GM19240 (cell line): ENCODE results near the gene AK9.
"Not testable (repeated sequence)": the region's sequence is repeated elsewhere in the genome, so short reads cannot be mapped to it uniquely, and the experiment has no call there.

ENCODE experiments used
- DNase-seq: peaks from one replicate; pipeline ENCODE4 v3.0.0; 2011; ENCODE audit warnings: low spot score; ENCODE audit not compliant: insufficient read length

The AK9 gene

DNA sequence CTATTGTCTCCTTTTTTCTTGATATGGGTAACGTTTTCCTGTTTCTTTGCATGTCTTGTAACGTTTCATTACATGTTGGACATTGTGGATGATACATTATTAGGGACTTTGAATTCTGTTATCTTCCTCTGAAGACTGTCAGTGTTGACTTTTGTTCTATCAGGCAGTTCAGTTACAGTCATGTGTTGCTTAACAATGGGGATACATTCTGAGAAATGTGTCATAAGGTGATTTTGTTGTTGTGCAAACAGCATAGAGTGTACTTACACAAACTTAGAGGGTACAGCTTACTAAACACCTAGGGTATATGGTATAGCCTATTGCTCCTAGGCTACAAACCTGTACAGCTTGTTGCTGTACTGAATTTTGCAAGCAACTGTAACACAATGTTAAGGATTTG is 64.7 kb downstream of the AK9 start:
- no peak for DNase-seq

DNA sequence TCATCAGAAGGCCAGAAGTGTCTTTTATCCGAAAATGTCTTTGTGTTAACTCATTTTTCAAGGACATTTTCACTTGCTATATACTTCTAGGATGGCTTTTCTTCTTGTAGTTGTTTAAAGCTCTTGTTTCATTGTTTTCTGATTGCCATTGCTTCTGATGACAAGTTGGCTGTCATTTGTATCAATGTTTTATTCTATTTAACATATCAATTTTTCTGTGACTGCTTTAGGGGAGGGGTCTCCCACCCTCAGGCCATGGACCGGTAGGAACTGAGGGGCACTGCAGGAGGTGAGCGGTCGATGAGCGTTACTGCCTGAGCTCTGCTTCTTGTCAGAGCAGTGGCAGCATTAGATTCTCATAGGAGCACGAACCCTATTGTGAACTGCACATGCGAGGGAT is 65.8 kb downstream of the AK9 start:
- DNase-seq: no peak

GRCh38 chr6:109623288-109623687 is 67.7 kb downstream of the AK9 start:
- no peak for DNase-seq

- no peak for DNase-seq
Observed at GRCh38 chr6:109612268-109612667, 78.7 kb downstream of the AK9 start.

DNA sequence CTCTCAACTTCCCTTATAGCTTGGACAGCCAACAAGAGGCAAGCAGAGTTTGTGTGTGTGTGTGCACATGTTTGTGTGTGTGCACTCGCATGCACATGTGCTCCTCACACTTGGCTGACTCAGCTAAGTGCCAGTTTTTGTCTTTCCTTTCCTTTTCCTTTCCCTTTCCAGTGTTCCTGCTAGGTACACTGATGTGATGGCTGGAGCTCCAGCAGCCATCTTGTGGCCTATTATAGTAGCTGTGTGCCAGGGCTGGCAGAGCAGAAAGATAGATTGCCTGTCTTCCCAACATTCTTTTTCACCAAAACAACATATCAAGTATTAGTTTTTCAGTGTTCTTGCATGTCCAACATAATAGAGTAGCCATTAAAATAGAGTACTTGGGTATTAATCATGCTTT is 79.5 kb downstream of the AK9 start:
- no peak for DNase-seq

DNA sequence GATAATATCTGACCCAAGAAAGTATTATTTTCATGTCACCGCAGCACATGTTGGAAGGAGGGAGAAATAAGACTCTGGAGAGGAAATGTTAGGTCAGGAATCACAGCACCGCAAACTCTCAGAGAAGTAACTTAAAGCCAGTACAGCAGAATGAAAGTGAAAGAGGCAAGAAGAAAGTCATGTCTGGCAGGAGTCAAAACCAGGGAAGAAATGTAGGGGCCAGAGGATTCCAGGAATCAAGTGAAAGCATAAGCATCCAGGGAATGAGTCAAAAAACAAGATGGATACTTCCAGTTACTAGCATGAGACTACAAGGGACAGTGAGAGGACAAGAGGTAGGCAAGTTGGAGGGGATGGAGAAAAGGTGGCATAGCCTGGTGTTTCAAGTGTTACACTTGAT is 80.4 kb downstream of the AK9 start:
- DNase-seq: no peak

- no peak for DNase-seq
Observed at GRCh38 chr6:109609737-109610136, 81.3 kb downstream of the AK9 start.

DNA sequence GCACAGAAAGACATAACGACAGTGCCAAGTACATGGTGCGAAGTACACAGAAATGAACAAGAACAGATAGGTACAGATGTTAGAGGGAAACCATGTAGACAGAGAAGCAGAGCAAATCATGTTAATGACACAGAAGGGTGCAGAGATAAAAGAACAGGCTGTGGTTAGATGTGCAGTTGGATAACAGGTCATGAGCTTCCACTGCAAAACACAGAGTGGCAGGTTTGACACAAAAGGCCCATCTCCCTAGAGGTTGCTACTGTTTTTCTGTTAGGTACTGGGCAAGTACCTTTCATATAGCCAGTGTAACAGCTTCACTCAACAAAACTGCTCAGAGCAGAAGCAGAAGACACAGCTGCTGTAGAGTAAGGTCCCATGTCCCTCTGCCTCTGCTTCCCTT is 84.6 kb downstream of the AK9 start:
- DNase-seq: no peak

GRCh38 chr6:109595998-109596397 is 95.0 kb downstream of the AK9 start:
- no peak for DNase-seq

DNA sequence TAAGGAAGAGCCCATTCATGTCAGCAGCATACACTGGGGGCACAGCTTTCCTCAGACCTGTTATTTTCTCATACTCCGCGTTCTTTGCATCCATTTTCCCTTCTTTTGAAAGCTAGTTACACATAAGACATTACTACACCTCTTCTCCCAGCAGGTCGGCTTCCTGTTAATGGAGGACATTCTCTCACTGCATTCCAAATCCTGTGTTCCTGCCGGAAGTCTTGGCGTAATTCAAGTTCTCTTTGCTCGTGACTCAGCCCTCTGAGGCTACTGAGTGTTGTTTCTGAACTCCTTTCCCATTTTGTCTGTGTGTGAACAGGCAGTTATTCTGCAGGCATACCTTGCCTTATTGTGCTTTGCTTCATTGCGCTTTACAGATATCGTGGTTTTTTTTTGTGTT is 110.5 kb downstream of the AK9 start:
- DNase-seq: no peak

DNA sequence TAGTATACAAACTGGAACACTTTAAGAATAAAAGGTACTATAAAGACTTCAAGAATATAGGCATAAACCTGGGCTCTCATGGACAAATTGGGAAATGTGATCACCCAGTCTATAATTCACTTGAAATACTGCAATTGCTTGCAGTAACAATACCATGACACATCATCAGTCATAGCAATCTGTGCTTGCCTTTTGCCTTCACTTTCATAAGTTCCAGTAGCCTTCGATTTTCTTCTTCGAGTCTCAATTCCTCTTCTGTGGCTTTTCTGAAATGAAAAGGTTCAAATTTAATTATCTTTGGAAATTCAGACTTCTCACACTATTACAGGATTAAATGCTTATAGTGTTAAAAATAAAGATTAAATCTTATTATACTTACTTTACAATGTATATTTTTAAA is 111.6 kb downstream of the AK9 start:
- peak; percentile 21 for DNase-seq

GRCh38 chr6:109569901-109570300 is 121.1 kb downstream of the AK9 start:
- not testable (repeated sequence) for DNase-seq

DNA sequence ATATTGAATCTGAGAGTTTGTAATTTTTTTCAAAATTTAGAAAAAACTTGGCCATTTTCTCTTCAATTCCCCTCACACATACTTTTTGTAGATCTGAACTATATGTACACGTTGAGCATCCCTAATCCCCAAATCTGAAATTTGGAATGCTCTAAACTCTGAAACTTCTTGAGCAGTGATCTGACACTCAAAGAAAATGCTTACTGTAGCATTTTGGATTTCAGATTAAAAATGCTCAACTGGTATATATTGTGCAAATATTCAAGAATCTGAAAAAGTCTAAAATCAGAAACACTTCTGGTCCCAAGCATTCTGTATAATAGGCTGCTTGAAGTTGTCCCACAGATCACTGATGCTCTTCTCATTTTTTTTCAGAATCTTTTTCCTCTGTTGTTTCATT is 129.2 kb downstream of the AK9 start:
- no peak for DNase-seq

- DNase-seq: no peak
Observed at GRCh38 chr6:109531446-109531845, 159.6 kb downstream of the AK9 start.

GRCh38 chr6:109527989-109528388 is 163.0 kb downstream of the AK9 start:
- DNase-seq: no peak

- no peak for DNase-seq
Observed at GRCh38 chr6:109526905-109527628, 163.9 kb downstream of the AK9 start.

DNA sequence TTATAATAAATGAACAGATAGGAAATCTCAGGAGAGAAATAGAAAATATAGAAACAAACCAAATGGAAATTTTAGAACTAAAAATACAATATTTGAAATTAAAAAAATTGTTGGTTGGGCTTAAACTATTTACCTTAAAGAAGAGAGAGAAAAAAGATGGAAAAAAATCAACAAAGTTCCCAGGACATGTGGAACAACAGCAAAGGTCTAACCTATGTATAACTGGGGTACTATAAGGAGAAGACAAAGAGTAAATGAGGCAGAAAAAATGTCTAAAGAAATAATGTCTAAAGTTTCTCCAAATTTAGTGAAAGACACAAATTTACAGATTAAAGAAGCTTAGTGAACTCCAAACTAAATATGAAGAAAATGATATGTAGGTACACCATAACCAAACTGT is 166.9 kb downstream of the AK9 start:
- DNase-seq: no peak

DNA sequence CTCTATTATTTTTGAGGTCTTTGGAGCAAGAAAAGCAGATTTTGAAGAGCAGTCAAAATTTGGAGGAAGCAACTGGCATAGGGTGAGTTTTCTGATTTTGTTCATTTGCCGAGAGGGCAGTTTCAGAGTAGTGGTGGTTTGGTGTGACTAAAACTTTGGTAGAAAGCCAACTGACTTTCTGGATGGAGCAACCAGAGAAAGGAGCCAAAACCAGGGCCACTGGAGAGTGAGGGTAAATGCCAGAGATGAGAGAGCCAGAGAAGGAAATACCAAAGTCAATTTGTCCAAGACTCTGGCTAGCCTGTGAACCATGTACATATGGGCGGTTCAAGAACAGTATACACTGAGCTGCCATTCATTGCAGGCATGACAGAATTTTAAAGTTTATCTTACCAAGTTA is 167.5 kb downstream of the AK9 start:
- DNase-seq: no peak

GRCh38 chr6:109521080-109521479 is 169.9 kb downstream of the AK9 start:
- DNase-seq: no peak

DNA sequence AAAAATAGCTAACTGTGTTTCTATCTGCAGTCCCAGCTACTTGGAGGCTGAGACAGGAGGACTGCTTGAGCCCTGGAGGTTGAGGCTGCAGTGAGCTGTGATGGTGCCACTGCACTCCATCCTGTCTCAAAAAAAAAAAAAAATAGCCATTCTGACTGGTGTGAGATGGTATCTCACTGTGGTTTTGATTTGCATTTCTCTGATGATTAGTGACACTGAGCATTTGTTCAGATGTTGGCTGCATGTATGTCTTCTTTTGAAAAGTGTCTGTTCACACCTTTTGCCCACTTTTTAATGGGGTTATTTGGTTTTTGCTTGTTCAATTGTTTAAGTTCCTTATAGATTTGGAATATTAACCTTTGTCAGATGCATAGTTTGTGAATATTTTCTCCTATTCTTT is 171.4 kb downstream of the AK9 start:
- DNase-seq: not testable (repeated sequence)

GRCh38 chr6:109516929-109517328 is 174.1 kb downstream of the AK9 start:
- DNase-seq: no peak

GRCh38 chr6:109515781-109516409 is 175.1 kb downstream of the AK9 start:
- DNase-seq: no peak

DNA sequence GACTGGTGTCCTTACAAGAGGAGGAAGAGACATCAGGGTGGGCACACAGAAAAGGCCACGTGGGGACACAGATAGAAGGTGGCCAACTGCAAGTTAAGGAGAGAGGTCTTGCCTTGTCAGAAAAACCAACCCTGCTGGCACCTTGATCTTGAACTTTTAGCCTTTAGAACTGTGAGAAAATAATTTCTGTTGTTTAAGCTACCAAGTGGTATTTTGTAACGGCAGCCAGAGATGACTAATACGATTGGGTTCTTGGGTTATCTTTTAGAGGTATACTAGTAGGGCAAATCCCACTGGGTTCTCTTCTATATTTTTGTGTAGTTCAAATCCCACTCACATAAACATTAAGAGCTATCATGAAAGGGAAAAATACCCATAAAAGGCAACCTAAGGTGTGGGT is 176.1 kb downstream of the AK9 start:
- DNase-seq: no peak
